ENCODE results near the gene CCDC40.
A peak's percentile ranks its signal among the peaks of the same experiment; 100 is the strongest.

CCDC40 gene

DNA sequence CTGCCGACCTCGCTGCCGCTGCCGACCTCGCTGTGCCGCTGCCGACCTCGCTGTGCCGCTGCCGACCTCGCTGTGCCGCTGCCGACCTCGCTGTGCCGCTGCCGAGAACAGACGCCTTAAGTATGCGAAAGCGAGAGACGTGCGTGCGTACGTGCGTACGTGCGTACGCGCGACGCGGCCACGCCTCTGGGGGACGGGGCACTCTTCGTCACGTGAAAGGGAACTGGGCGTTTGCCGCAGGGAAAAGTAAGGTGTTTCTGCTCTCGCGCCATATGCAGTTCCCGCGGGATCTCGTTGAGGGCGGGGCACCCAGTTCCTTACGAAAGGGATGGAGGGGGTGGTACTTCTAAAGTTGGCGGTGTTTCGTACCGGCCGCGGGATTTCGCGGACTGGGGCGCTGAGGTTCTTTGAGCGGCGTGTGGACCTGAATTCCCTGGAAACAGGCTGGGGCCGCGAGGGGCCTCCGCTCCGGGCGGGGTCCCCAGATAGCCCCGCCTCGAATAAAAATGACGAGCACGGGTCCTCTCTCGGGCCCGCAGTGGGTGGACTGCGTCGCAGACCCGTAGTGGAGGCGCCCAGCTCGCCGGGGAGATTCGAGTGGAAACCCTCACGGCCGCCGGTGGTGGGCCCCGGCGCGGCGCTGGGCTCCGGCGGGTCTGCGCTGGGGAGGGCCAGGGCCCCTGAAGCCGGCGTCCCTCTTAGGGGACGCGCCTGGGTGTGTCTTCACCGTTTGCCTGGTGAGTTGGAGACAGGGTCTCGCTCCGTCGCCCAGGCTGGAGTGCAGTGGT lies 110.8 kb downstream of the CCDC40 start, which contains the start of gene EIF4A3:
Gene EIF4A3, minus strand, starts transcription at position 94 of the 788 bp plus-strand sequence. CDS start 167 bp downstream, outside the sequence.
- peaks cover 6% of the 10 kb centered on the region for H3K36me3 ChIP-seq (ENCODE audit: control insufficient read depth, insufficient read depth, low read length)
- H3K27me3 ChIP-seq (replicated peaks; ENCODE audit: control insufficient read depth, insufficient read depth, low read length): no peaks in the 10 kb centered on the region
- H3K4me3 ChIP-seq (replicated peaks; ENCODE audit: low read depth, low read length): peak within 1 kb of the TSS; percentile 95
- TF ChIP-seq, protein P1, sequence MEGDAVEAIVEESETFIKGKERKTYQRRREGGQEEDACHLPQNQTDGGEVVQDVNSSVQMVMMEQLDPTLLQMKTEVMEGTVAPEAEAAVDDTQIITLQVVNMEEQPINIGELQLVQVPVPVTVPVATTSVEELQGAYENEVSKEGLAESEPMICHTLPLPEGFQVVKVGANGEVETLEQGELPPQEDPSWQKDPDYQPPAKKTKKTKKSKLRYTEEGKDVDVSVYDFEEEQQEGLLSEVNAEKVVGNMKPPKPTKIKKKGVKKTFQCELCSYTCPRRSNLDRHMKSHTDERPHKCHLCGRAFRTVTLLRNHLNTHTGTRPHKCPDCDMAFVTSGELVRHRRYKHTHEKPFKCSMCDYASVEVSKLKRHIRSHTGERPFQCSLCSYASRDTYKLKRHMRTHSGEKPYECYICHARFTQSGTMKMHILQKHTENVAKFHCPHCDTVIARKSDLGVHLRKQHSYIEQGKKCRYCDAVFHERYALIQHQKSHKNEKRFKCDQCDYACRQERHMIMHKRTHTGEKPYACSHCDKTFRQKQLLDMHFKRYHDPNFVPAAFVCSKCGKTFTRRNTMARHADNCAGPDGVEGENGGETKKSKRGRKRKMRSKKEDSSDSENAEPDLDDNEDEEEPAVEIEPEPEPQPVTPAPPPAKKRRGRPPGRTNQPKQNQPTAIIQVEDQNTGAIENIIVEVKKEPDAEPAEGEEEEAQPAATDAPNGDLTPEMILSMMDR (IDR thresholded peaks at IDR 0.05; ENCODE audit: insufficient read depth, low read length, poor library complexity, severe bottlenecking): no peak
- peak; percentile 100 for DNase-seq (ENCODE audit: extremely low read depth, insufficient read length)

Measured in GM06990 (cell line).